Vagina (tissue), 2 donors: ENCODE data around the gene SPATA6L. TPM values are rescaled to one million over a fixed set of nuclear protein-coding genes. Genes with fewer than 3 reads are reported as not detected.
A peak's percentile ranks its signal among the peaks of the same experiment; 100 is the strongest.

Source experiments
- DNase-seq, 2 donors: peaks; one replicate each; pipeline ENCODE4 v3.0.0-alpha.2; 2017; ENCODE audit errors: extremely low spot score in 2 of 2
- H3K27ac ChIP-seq: fragments of 200-600 bp; sonication (generic); one replicate; pipeline ENCODE4 v1.5.1; 2019
- H3K27me3 ChIP-seq: fragments of 200-600 bp; sonication (generic); one replicate; pipeline ENCODE4 v1.5.1; 2019
- H3K36me3 ChIP-seq, 2 donors: fragments of 200-600 bp; sonication (generic); one replicate each; pipeline ENCODE4 v1.5.1; 2017 to 2019
- H3K4me1 ChIP-seq: fragments of 200-600 bp; sonication (generic); one replicate; pipeline ENCODE4 v1.5.1; 2019
- H3K4me3 ChIP-seq, 2 donors: fragments of 200-600 bp; sonication (generic); 1 replicate in 1 of 2; 2 replicates in 1 of 2; pipeline ENCODE4 v1.5.1; 2016 to 2019
- H3K9me3 ChIP-seq: fragments of 200-600 bp; sonication (generic); one replicate; pipeline ENCODE4 v1.5.1; 2019
- POLR2A ChIP-seq, 2 donors: fragments of 450-650 bp; IDR thresholded peaks; one replicate each; pipeline ENCODE4 v1.6.1; 2017; ENCODE audit warnings: antibody characterized with exemption in 2 of 2, mild to moderate bottlenecking in 2 of 2, moderate library complexity in 2 of 2
- POLR2AphosphoS5 ChIP-seq, 2 donors: sonication (generic); formaldehyde crosslinking; IDR thresholded peaks; one replicate each; pipeline ENCODE4 v1.9.0; 2017; ENCODE audit warnings: antibody characterized with exemption in 2 of 2, mild to moderate bottlenecking in 2 of 2, low read depth in 1 of 2; ENCODE audit not compliant: insufficient read depth in 1 of 2
- intact Hi-C: fragments of 100-400 bp; cut with DNase I; formaldehyde crosslinking; loops from one replicate; pipeline ENCODE4 v1.15.1; 2023
- total RNA-seq: library from RNA; depleted of rRNA; stranded (reverse); fragments of >200 nt; gene quantifications from one replicate; pipeline ENCODE4 v1.2.3, GENCODE V29; 2016
- TF ChIP-seq, protein P1 (sequence below), 3 experiments: fragments of 450-650 bp in 2 of 3; fragments of 200-600 bp in 1 of 3; sonication (generic) in 1 of 3; IDR thresholded peaks; one replicate each; pipeline ENCODE4 v1.5.1; 2017 to 2019; ENCODE audit warnings: antibody characterized with exemption in 3 of 3, mild to moderate bottlenecking in 2 of 3, moderate library complexity in 2 of 3

The SPATA6L gene
- total RNA-seq, 1 donor from 2014 or later, result 3.9 TPM

DNA sequence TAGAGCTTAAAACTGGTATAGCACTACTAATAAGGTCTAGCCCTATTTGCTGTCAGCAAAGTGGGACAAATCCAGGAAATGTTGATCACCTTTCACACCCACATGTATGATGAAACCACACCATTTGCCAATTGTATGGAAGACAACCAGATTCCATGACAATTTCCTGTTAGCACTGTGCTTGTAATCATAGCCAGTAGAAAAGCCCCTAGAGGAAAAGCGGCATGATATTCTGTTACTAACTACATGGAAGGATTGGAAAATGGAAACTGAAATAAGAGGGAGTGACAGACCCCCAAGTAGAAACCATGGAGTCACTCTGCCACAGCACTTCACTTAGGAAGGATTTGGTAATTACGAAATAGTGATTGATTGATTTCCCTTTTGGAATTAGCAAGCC, 923 bp downstream of the SPATA6L start:
- TF ChIP-seq, protein P1, sequence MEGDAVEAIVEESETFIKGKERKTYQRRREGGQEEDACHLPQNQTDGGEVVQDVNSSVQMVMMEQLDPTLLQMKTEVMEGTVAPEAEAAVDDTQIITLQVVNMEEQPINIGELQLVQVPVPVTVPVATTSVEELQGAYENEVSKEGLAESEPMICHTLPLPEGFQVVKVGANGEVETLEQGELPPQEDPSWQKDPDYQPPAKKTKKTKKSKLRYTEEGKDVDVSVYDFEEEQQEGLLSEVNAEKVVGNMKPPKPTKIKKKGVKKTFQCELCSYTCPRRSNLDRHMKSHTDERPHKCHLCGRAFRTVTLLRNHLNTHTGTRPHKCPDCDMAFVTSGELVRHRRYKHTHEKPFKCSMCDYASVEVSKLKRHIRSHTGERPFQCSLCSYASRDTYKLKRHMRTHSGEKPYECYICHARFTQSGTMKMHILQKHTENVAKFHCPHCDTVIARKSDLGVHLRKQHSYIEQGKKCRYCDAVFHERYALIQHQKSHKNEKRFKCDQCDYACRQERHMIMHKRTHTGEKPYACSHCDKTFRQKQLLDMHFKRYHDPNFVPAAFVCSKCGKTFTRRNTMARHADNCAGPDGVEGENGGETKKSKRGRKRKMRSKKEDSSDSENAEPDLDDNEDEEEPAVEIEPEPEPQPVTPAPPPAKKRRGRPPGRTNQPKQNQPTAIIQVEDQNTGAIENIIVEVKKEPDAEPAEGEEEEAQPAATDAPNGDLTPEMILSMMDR (IDR thresholded peaks at IDR 0.05), result no peak
- TF ChIP-seq POLR2A (IDR thresholded peaks at IDR 0.05) (no peak), POLR2AphosphoS5 (IDR thresholded peaks at IDR 0.05; ENCODE audit: insufficient read depth in 1 of 2, low read depth in 1 of 2) (no peak)
- intact Hi-C loops, result no loop called here
- no peaks in the 10 kb centered on the region for H3K9me3 ChIP-seq
- peak overlapping the region; percentile 34 for H3K27ac ChIP-seq
- H3K36me3 ChIP-seq, result no peaks in the 10 kb centered on the region
- peaks cover 48% of the 10 kb centered on the region for H3K4me1 ChIP-seq
- no peaks in the 10 kb centered on the region for H3K27me3 ChIP-seq
- H3K4me3 ChIP-seq, result peak overlapping the region; percentile 34 to 49
- DNase-seq, result no peak

DNA sequence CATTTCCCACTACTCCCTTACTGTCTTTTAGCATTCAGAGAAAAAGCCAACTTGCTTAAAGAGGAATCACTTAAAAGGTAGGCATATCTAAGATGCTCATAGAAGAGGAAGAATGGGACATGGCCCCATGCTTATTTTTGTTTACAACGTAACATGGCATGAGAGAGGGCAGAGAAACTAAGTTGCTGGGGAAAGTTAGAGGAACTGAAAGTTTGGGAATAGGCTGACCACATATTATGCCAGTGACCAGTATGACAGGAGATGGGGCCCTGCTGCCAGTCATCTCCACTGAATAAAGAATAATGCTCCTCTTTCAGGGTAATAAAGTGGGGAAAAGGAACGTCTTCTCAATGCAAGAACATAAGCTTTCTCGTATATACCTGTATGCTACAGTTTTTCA, 2.3 kb downstream of the SPATA6L start:
- no peak for TF ChIP-seq POLR2A (IDR thresholded peaks at IDR 0.05)
- TF ChIP-seq POLR2AphosphoS5 (IDR thresholded peaks at IDR 0.05; ENCODE audit: insufficient read depth in 1 of 2, low read depth in 1 of 2), result no peak
- TF ChIP-seq, protein P1 (IDR thresholded peaks at IDR 0.05), result no peak

DNA sequence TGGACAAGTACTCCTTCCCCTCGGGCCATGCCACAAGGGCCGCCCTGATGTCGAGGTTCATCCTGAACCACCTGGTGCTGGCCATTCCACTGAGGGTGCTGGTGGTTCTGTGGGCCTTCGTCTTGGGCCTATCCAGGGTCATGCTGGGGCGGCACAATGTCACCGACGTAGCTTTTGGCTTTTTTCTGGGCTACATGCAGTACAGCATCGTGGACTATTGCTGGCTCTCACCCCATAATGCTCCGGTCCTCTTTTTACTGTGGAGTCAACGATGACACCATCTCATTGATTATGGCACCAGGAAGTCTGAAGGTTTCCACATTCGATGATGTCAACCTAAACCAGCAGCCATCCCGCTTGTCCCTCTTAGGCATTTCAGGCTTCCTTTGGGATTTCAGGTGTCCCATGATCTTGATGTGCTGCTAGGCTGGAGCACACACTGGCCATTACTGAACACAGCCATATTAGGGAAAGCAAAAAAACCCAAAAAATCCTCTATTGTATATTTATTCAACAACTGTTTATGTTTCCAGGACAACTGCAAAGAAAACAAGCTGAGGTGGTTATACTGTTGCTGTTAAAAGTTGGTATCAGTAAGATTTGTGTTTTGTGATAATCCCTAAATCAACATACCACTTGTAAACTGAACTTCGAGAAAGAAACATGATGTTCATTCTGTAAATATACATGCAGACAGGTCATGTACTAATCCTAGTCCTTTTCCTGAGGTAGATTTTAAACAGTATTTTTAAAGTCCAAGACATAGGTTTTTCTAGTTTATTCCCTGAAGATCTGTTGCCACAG, 3.1 kb downstream of the SPATA6L start:
- Histone ChIP-seq H3K9me3 (no peaks in the 10 kb centered on the region), H3K27me3 (no peaks in the 10 kb centered on the region), H3K36me3 (no peaks in the 10 kb centered on the region), H3K4me3 (peak overlapping the region; percentile 72 to 84), H3K4me1 (peaks cover 48% of the 10 kb centered on the region), H3K27ac (peak overlapping the region; percentile 76)
- intact Hi-C loops, result no loop called here
- DNase-seq, result no peak
- TF ChIP-seq POLR2AphosphoS5 (IDR thresholded peaks at IDR 0.05; ENCODE audit: insufficient read depth in 1 of 2, low read depth in 1 of 2) (no peak), POLR2A (IDR thresholded peaks at IDR 0.05) (no peak)
- TF ChIP-seq, protein P1 (IDR thresholded peaks at IDR 0.05), result no peak

More for the DNA sequence above, 2.3 kb downstream of the SPATA6L start:
- no peaks in the 10 kb centered on the region for H3K36me3 ChIP-seq
- H3K4me1 ChIP-seq, result peaks cover 48% of the 10 kb centered on the region
- no peaks in the 10 kb centered on the region for H3K9me3 ChIP-seq
- no peak overlapping the region for H3K27ac ChIP-seq
- no peaks in the 10 kb centered on the region for H3K27me3 ChIP-seq
- intact Hi-C loops, result no loop called here
- DNase-seq, result no peak
- no peak overlapping the region for H3K4me3 ChIP-seq

DNA sequence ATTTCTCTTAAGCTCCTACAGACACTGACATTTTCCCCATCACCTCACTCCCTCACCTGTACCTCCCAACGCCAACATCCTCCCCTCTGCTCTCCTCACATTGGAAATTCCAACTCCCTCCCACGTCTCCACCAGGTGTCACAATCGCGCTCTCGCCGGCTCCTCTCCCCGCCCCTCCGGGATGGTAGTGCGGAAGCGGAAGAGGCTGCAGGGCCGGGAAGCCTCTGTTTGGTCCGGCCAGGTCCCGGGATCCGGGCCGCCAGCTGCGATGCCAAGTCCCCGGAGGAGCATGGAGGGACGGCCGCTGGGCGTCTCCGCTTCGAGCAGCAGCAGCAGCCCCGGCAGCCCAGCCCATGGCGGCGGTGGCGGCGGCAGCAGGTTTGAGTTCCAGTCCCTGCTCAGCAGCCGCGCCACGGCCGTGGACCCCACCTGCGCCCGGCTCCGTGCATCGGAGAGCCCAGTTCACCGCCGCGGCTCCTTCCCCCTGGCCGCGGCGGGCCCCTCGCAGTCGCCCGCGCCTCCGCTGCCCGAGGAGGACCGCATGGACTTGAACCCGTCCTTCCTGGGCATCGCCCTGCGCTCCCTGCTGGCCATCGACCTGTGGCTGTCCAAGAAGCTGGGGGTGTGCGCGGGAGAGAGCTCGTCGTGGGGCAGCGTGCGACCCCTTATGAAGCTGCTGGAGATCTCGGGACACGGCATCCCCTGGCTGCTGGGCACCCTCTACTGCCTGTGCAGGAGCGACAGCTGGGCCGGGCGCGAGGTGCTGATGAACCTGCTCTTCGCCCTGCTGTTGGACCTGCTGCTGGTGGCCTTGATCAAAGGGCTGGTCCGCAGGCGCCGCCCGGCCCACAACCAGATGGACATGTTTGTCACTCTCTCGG, 3.9 kb downstream of the SPATA6L start, which contains the start of gene PLPP6:
TSS of gene PLPP6 (plus strand) at position 187 of the 881 bp plus-strand sequence. CDS start at position 269, 82 bp downstream.
- H3K4me1 ChIP-seq, result peaks cover 48% of the 10 kb centered on the region
- intact Hi-C loops, result no loop called here
- TF ChIP-seq, protein P1 (IDR thresholded peaks at IDR 0.05), result peak; percentile 52 to 60 (median 55)
- TF ChIP-seq POLR2A (IDR thresholded peaks at IDR 0.05) (peak in 1 of 2 donors; percentile 46), POLR2AphosphoS5 (IDR thresholded peaks at IDR 0.05; ENCODE audit: insufficient read depth in 1 of 2, low read depth in 1 of 2) (peak; percentile 72 to 90)
- H3K9me3 ChIP-seq, result no peaks in the 10 kb centered on the region
- peak within 1 kb of the TSS; percentile 76 for H3K27ac ChIP-seq
- no peaks in the 10 kb centered on the region for H3K27me3 ChIP-seq
- no peaks in the 10 kb centered on the region for H3K36me3 ChIP-seq
- peak in 1 of 2 donors; percentile 91 for DNase-seq
- H3K4me3 ChIP-seq, result peak within 1 kb of the TSS; percentile 72 to 84
